ENCODE data around the gene MDM4.

GRCh38 chr1:204592246-204592948 is 76.2 kb downstream of the MDM4 start:
- TF ChIP-seq POLR2A (IDR thresholded peaks at IDR 0.05; ENCODE audit: low read depth, low read length) = no peak
- no peak for TF ChIP-seq POLR2AphosphoS5 (IDR thresholded peaks at IDR 0.05; ENCODE audit: low read depth, low read length)
- no peak for TF ChIP-seq TAF1 (IDR thresholded peaks at IDR 0.05; ENCODE audit: low read depth, low read length)
- TF ChIP-seq SPI1 (IDR thresholded peaks at IDR 0.05; ENCODE audit: low read depth, low read length) = no peak
- TF ChIP-seq PAX5 (IDR thresholded peaks at IDR 0.05; ENCODE audit: insufficient read depth, low read length, severe bottlenecking) = no peak

Measured in GM12891 (cell line).